Myocyte (in vitro differentiated cells): ENCODE results near the gene TSPAN18. TPM values are rescaled to one million over a fixed set of nuclear protein-coding genes. Genes with fewer than 3 reads are reported as not detected.

ENCODE experiments used
- DNase-seq: peaks from one replicate; pipeline ENCODE4 v3.0.0-alpha.2; 2012; ENCODE audit warnings: low read depth
- total RNA-seq: library from RNA; depleted of rRNA; stranded (reverse); fragments of >200 nt; gene quantifications from 2 replicates; pipeline ENCODE4 v1.2.3, GENCODE V29; 2014

TSPAN18 gene
- total RNA-seq, 1 donor from 2014 or later, result 1.3 TPM

DNA sequence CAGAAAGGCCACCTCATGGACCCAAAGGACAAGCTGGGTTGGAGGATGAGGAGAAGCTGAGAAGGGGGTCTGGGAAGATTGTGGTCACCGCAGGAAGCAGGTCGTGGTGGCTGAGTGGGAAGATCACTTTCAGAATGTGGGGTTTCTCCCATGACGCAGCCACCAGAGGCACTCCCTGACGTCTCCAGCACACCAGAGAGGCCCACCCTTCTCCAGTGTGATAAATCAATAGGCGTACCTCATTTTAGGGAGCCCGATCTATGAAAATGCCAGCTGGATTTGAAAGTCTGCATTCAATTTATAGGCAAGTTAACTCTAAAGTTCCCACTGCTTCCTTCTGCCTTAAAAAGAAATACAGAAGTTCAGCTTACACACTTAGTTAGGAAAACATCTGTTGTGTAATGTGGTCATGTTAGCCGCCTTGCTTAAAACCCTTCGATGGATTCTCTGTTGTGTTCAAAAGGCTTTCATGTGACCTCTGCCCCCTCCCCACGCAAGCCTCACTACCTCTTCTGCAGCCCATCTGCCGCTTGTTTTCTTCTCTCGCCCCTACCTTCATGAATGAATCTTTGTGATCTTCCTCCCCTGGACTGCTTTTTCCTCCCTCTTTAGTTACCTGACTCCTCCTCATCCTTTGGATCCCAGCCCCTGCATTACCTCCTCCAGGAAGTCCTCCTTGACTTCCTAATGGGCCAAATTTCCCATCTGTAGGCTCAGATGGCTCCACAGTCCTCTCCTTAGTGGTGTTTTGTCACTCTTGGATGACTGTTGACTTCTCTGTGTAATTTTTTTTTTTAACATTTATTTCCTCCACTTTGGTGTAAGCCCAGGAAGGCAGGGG is 10.7 kb downstream of the TSPAN18 start:
- DNase-seq, result no peak

DNA sequence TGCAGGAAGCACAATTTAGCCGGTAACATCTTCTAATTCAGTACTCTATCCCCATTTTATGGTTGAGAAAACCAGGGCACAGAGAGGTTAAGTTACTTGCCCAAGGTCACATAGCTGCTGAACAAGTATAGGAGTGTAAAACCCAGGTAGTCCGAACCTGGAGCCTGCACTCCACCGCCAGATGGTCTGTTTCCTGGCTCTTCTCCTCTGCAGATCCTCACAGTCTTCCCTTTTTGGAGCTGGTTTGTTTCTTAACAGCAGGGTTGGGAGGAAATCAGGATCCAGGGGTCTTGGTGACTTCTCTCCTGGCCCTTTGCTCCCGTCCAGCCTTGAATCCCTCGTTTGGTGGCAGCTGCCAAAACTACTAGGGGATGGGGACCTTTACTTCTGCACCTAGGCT is 12.0 kb downstream of the TSPAN18 start:
- no peak for DNase-seq

DNA sequence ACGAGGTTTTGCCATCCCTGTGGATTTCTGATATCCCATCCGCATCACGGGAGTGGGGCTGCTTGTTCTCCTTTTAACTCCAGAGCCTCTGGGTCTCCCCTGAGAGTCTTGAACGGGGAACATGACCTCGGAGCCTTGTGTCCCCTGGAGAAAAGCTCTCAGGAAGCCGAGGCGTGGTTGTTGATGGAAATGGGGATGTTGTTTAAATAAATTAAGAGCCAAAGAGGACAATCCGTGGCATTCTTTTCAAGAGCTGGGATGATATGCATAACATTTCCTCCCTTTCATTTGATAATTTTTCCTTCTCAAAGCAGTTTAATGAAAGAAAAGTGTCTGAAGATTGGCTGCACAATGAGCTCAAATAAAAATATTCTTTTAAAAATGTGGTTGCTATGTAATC is 14.2 kb downstream of the TSPAN18 start:
- DNase-seq, result no peak

DNA sequence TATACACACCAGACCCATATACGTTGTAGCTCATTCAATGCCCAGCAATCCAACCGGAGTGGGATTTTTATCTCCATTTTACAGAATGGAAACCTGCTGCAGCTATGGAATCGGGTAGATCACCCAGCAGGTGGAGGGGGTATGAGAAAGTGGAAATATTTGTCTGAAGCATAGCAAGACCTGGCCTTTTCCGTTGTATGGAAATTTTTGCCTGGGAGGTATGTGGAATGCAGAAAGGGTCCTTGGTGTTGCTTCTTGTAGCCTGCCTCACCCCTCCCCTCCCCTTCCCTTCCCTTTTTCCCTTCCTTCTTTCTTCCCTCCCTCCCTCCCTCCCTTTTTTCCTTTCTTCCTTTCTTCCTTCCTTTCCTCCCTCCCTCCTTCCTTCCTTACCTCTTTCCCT is 15.2 kb downstream of the TSPAN18 start:
- no peak for DNase-seq

GRCh38 chr11:44742508-44743246 is 15.9 kb downstream of the TSPAN18 start:
- DNase-seq, result no peak

GRCh38 chr11:44743326-44743725 is 16.6 kb downstream of the TSPAN18 start:
- DNase-seq, result no peak

DNA sequence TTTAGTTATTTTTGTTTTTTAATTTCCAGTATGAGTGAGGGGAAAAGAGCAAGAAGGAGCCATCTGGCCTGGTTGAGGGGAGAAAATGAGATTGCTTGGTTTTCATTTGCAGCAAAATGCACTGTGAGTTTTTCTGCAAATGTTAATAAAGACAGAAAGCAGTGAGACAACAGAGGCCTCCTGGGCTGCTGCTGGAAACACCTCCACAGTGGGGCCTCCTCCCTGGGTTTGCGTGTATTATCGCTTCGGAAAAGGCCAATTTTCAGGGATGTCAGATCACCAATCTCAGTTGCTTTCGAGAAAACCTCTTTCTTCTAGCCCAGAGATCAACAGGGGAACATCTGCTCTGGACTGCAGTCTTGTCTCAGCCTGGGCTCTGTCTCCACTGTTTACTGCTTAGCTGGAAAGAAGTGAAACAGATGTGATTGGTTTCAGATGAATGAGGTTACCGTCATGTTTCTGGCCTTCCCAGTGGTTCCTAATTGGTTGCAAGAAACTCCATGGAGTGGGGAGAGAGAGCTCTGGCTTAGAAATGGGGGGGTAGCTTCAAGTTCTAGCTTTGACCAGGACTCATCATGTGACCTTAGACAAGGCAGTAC is 17.3 kb downstream of the TSPAN18 start:
- DNase-seq, result no peak

- no peak for DNase-seq
These were observed 20.1 kb downstream of the TSPAN18 start for GRCh38 chr11:44746894-44747293.

DNA sequence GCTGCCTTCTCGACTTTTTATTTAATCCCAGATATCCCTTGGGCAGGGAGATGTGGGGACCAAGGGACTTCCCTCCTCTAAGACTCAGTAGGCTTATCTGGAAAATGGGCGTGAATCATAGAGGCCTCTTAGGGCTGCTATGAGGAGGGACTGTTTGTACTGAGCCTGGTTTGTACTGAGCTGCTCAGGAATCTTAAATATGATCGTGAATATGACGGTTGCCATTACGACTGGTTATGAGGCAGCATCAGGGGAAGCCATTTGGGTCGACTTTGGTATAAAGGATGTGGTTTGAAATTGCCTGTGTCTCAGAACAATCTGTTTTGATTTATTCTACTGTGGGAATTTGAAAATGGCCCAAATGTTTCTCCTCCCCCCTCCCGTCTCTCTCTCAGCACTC is 20.6 kb downstream of the TSPAN18 start:
- DNase-seq, result no peak

DNA sequence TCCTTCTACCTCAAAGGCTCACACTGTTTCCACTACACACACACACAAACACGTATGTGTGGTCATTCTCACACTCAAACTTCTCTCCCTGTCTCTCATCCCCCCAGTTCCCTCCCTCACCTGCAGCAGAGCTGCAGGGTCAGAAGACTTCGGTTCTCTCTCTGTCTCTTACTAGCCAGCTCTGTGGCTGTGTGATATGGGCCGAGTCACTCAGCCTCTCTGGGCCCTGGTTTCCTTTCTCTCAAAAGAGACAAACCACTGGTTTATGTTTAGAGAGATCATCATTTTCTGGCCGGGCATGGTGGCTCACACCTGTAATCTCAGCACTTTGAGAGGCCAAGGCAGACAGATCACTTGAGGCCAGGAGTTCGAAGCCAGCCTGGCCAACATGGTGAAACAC is 21.1 kb downstream of the TSPAN18 start:
- DNase-seq, result no peak

- no peak for DNase-seq
These were observed 21.8 kb downstream of the TSPAN18 start for GRCh38 chr11:44748606-44749005.

DNA sequence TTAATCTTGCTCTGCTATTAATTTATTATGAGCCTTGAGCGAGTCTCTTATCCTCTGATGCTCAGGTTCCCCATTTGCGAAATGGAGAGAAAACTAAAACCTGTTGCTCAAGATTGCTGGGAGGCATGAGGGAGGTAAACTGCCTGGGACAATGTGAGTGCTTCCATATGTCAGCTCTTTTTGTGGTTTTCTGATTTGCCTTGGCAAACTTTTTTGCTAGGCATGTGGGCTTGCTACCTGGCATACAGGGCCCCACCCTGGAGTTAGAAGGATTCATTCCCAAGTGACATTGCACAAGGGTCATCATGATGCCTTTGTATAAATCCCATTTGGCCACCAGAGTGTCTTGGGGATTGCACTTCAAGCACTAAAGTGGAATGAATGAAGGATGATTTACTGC is 22.4 kb downstream of the TSPAN18 start:
- DNase-seq, result no peak

GRCh38 chr11:44750551-44751465 is 24.0 kb downstream of the TSPAN18 start:
- no peak for DNase-seq

DNA sequence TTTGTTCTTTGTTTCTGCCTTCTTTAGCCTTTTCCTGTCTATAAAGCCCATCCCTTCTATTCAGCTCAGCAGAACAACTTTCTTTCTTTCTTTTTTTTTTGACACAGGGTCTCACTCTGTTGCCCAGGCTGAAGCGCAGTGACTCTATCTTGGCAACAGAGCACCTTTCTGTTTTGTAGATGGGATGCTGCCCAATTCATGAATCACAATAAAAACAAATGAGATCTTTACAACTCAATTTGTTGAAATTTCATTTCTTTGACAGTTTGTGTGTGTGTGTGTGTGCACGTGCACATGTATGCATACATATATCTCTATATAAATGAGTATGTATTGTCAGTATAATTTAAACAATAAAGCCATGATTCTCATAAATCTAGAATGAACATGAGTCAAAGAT is 25.5 kb downstream of the TSPAN18 start:
- DNase-seq, result no peak

DNA sequence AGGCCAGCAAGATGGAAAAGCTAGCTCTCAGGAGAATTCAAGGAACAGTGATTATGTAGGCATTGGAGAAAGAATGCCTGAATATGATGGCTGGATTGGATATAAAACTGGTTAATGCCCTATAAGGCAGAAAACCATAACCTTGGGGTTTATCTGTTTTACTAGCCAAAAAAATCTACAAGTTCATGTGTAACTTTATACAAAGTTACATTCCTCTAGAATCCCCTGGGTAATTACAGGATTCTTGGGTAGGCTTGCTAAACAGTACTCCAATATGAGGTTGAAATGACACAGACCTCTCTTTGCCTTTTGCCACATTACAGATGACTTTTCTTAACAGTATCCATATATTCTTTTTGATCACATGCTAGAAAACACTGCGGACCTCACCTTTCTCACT is 26.0 kb downstream of the TSPAN18 start:
- DNase-seq, result no peak

GRCh38 chr11:44753961-44754645 is 27.3 kb downstream of the TSPAN18 start:
- DNase-seq, result no peak

DNA sequence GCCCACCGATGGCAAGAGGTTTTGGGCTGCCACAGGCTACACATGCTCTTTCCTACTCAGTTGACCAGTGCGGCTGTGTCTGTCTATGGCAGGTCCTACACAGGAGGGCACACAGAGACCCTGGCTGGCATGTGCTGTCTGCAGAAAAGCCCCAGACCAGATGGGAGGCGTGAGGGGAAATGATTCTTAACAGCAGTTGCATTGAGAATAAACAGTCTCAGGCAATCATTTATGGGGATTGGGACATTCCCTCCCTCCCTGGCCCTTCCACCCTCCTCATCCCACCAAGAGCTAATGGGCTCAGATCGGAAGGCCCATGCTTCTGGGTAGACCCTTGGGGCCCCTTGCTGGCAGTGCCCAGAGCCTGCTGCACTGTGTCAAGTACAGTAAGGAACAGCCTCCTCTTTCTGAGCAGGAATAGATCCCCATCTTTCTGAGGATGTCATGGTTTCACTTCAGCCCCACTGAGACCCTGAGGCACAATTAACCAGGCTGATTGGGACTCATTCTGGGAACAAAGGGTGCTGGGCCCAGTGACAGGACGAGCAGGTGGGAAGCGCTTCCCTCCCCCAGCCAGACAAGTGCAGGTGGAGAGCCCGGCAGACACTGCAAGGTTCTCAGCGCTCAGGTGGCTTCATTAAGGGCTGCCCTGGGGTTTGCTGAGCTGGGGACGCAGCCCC is 28.3 kb downstream of the TSPAN18 start:
- no peak for DNase-seq

DNA sequence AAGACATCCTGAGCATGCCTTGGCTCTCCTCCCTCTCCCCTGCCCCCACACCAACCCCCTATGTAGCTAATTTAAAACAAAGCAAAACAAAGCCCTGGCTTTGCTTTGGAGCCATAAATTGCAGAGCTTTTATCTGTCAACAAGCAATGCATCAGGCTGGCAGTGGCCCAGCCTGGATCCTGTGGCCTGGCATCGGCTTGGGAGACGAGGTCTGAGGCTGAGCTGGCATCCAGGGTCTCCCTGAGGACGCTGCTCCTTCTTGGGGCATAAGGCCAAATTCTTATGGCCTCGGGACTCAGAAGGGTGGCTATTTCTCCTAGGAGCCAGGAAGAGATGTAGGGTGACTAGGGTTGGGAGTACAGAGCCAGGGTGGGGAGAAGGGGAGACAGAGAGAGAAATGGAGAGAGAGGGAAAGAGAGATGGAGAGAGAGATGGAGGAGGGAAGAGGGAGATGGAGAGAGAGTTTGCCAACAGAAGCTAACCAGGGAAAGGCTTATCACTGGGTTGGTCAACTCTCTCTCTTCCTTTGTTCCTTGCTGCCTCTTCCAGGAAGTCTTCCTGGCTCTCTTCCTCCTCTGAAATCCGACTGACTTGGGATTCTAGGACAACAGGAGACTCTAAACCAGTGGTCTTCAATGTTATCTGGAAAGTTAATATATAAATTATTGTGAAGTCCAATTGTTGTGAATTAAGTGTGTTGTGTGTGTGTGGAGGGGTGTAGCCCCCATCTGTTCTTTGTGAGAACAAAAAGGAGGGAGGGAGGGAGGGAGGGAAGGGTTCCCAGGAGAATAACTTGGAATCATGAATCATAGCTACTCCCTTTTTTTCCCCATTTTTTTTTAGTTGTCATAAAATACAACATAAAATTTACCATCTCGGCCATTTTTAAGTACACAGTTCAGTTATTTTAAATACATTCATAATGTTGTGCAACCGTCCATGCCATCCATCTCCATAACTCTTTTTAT is 29.1 kb downstream of the TSPAN18 start:
- DNase-seq, result peak; percentile 23

DNA sequence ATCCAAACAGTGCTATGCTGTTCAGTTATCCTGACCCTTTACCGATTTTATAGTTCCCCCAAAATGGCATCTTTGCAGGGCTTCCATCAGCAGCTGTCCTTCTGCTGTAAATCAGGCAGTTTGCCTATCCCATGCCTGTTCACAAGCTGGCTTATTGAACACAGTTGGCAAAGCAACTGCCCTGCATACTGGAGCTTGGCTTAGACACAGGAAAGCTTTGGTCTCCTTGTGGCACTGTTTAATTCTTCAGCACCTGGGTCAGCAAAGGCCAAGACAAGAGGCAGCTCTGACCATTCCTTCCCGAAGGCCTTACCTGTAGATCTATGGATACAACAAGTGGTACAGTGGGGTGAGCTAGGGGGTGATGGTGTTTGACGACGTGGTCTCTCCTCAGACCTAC is 32.2 kb downstream of the TSPAN18 start:
- DNase-seq, result no peak
